Measurements from ENCODE around the gene ZBED4.

DNA sequence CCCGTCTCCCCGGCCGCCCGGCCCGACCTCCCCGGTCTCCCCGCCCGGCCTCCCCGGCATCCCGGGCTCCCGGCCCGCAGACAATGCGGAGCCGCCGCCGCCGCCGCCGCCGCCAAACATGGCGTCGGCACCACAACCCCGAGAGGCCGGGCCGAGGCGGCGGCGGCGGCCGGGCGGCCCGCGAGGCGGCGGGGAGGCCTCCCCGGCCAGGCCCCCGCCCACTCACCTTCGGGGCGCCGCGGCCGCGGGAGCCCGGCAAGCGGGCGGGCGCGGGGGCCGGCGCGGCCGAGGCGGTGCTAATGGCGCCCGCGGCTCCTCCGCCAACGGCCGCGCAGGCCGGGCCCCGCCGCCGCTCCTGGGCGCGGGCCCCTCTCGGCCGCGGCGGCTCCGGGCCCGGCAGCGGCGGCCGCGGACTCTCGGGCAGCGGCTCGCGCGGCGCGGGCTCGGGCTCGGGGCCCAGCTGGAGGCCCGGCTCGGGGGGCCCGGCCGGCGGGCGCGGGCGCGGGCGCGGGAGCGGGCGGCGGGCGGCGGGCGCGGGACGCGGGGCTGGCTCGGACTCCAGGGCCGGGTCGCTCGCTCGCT, 26.3 kb upstream of the ZBED4 start:
- TF ChIP-seq SUZ12 (IDR thresholded peaks at IDR 0.05; ENCODE audit: extremely low read depth, insufficient read depth, insufficient read length) (no peak), ZNF274 (IDR thresholded peaks at IDR 0.05; ENCODE audit: low read depth, low read length) (no peak)
